K562 (cell line): ENCODE data around the gene ATG7. TPM values are rescaled to one million over a fixed set of nuclear protein-coding genes. Genes with fewer than 3 reads are reported as not detected.

Experiments
- ATAC-seq: fragments of 200-7000 bp; cut with Tn5 transposase; 3 replicates; pipeline ENCODE4 v1.9.1; 2020; ENCODE audit warnings: moderate library complexity
- BruUV-seq: library from RNA; stranded (reverse); fragments of 400-500 nt; replicated peaks from 2 replicates; lab custom pipeline; 2021; lab: Mats Ljungman, UMichigan
- CTCF ChIA-PET: fragments of 300-600 bp; formaldehyde crosslinking; extraction: SDS; loops from one replicate; lab custom pipeline; 2021; ENCODE audit warnings: low intra/inter-chr PET ratio; lab: Yijun Ruan, JAX
- POLR2A ChIA-PET: fragments of 300-600, 350-650 bp; sonication (Branson Sonifier 250); formaldehyde crosslinking; extraction: SDS; loops from one replicate; lab custom pipeline; 2021; ENCODE audit warnings: antibody characterized with exemption, inconsistent platforms; lab: Yijun Ruan, JAX
- DNase-seq, 4 experiments: peaks; one replicate each; pipeline versions ENCODE4 v3.0.0 to v3.0.0-alpha.2; 2011 to 2018; ENCODE audit warnings: low spot score in 3 of 4, mixed read lengths in 3 of 4; ENCODE audit errors: extremely low read depth in 1 of 4
- FAIRE-seq: peaks from 2 replicates; lab custom pipeline; 2011; peaks lifted over from hg19 to GRCh38; lab: Jason Lieb, UNC
- H2AFZ ChIP-seq: 2 replicates; pipeline ENCODE4 v1.6.0; 2011; ENCODE audit warnings: low read depth, low read length, control low read depth, inconsistent platforms
- H3K27ac ChIP-seq: fragments of 200-600 bp; 3 replicates; pipeline ENCODE4 v1.8.0; 2011; ENCODE audit warnings: low read depth, mild to moderate bottlenecking, control low read depth, inconsistent platforms, low read length, moderate library complexity, mixed read lengths; ENCODE audit errors: extremely low read depth
- H3K27me3 ChIP-seq, 2 experiments: fragments of 300-600 bp in 1 of 2; 2 replicates in 1 of 2; 3 replicates in 1 of 2; pipeline versions ENCODE4 v1.6.0 to v1.8.0; 2011; ENCODE audit warnings: inconsistent platforms in 2 of 2, low read length in 2 of 2, mild to moderate bottlenecking in 1 of 2, mixed read lengths in 1 of 2, moderate library complexity in 1 of 2; ENCODE audit not compliant: control insufficient read depth in 2 of 2, insufficient read depth in 2 of 2
- H3K36me3 ChIP-seq: fragments of 300-600 bp; 3 replicates; pipeline ENCODE4 v1.8.0; 2011; ENCODE audit warnings: mild to moderate bottlenecking, low read length, inconsistent platforms; ENCODE audit not compliant: control insufficient read depth, insufficient read depth
- H3K4me1 ChIP-seq, 2 experiments: fragments of 200-600 bp in 1 of 2; replicated peaks in 1 of 2; 2 replicates in 1 of 2; 3 replicates in 1 of 2; pipeline versions ENCODE4 v1.5.1 to v1.8.0; 2011; ENCODE audit warnings: inconsistent platforms in 2 of 2, low read length in 2 of 2, mild to moderate bottlenecking in 1 of 2, mixed read lengths in 1 of 2, moderate library complexity in 1 of 2; ENCODE audit not compliant: control insufficient read depth in 2 of 2, insufficient read depth in 2 of 2
- H3K4me2 ChIP-seq: 2 replicates; pipeline ENCODE4 v1.6.1; 2011; ENCODE audit warnings: low read length, control low read depth, inconsistent platforms, mixed read lengths; ENCODE audit not compliant: insufficient read depth
- H3K4me3 ChIP-seq: fragments of 200-600 bp; sonication (generic), shearing (Covaris generic); 2 replicates; pipeline ENCODE4 v1.5.1; 2016; ENCODE audit warnings: control low read depth, inconsistent platforms
- H3K79me2 ChIP-seq: fragments of 200-600 bp; 3 replicates; pipeline ENCODE4 v1.8.0; 2011; ENCODE audit warnings: low read length, inconsistent platforms; ENCODE audit not compliant: control insufficient read depth, insufficient read depth
- H3K9ac ChIP-seq, 2 experiments: 2 replicates each; pipeline versions ENCODE4 v1.6.0 to v1.6.1; 2011; ENCODE audit warnings: low read depth in 2 of 2, low read length in 2 of 2, control low read depth in 1 of 2, inconsistent platforms in 1 of 2, mild to moderate bottlenecking in 1 of 2, mixed read lengths in 1 of 2; ENCODE audit not compliant: insufficient read depth in 1 of 2
- H3K9me1 ChIP-seq: one replicate; pipeline ENCODE4 v1.6.0; 2011; ENCODE audit warnings: inconsistent platforms, mild to moderate bottlenecking, low read length, moderate library complexity; ENCODE audit not compliant: control insufficient read depth, insufficient read depth
- H3K9me3 ChIP-seq: replicated peaks from 2 replicates; pipeline ENCODE4 v1.5.1; 2011; ENCODE audit warnings: low read depth, low read length, inconsistent platforms; ENCODE audit not compliant: control insufficient read depth, insufficient read depth
- H4K20me1 ChIP-seq: replicated peaks from 2 replicates; pipeline ENCODE4 v1.6.1; 2011; ENCODE audit warnings: low read length, inconsistent platforms, mixed read lengths; ENCODE audit not compliant: control insufficient read depth, insufficient read depth
- CHD2 ChIP-seq: IDR thresholded peaks from 2 replicates; pipeline ENCODE4 v1.6.1; 2011; ENCODE audit warnings: low read depth, low read length
- COPS2 ChIP-seq: fragments of 450-650 bp; conservative IDR thresholded peaks from 2 replicates; pipeline ENCODE4 v1.6.1; 2016; ENCODE audit warnings: mild to moderate bottlenecking, moderate library complexity
- CTCFL ChIP-seq: IDR thresholded peaks from 2 replicates; pipeline ENCODE4 v1.6.1; 2011; ENCODE audit warnings: borderline replicate concordance, low read depth, mild to moderate bottlenecking, moderate library complexity, low read length; ENCODE audit not compliant: insufficient read depth, poor library complexity, severe bottlenecking
- GTF2F1 ChIP-seq: IDR thresholded peaks from 2 replicates; pipeline ENCODE4 v1.6.1; 2011; ENCODE audit warnings: low read depth, low read length, improper control_type of control experiment
- MCM7 ChIP-seq, 2 experiments: fragments of 450-650 bp; IDR thresholded peaks; 2 replicates each; pipeline ENCODE4 v1.6.1; 2016 to 2018
- RBM22 ChIP-seq: fragments of 200-400 bp; formaldehyde crosslinking; IDR thresholded peaks from 2 replicates; pipeline ENCODE4 v1.6.1; 2018; ENCODE audit warnings: low read length, low read depth; ENCODE audit not compliant: poor library complexity, severe bottlenecking
- RBM39 ChIP-seq: fragments of 200-400 bp; formaldehyde crosslinking; optimal IDR thresholded peaks from 2 replicates; pipeline ENCODE3; 2018; ENCODE audit warnings: low read depth, low read length
- ZNF644 ChIP-seq: fragments of 200-800 bp; sonication (Bioruptor generic); IDR thresholded peaks from 2 replicates; pipeline ENCODE4 v1.6.1; 2016; ENCODE audit warnings: low read depth, missing genetic modification characterization, missing compliant biosample characterization
- WGBS: fragments of 100-300 bp; shearing (Covaris generic); methylation state at CpG from one replicate; pipeline ENCODE4 v1.1.6; 2016; ENCODE audit warnings: low coverage, mixed read lengths; ENCODE audit not compliant: insufficient coverage; ENCODE audit errors: missing lambda C conversion rate; 5-methylcytosine and 5-hydroxymethylcytosine counted together
- in situ Hi-C: fragments of 300-500 bp; cut with MboI; formaldehyde crosslinking; loops from 4 replicates; pipeline ENCODE4 v1.15.0; 2018; ENCODE audit warnings: inconsistent platforms, mixed read lengths
- intact Hi-C: fragments of 100-400 bp; cut with micrococcal nuclease; formaldehyde crosslinking; loops from 2 replicates; pipeline ENCODE4 v1.14.2; 2022
- polyA plus RNA-seq, 8 experiments: library from polyadenylated mRNA; depleted of rRNA in 4 of 8; stranded (reverse) in 5 of 8; unstranded in 3 of 8; fragments of >200 nt; fragmentation: Nextera tagmentation in 2 of 8; fragmentation: Illumina TruSeq in 1 of 8; extraction: Ambion mirVana in 2 of 8; extraction: Trizol in 1 of 8; gene quantifications; 2 replicates each; pipeline versions ENCODE4 v1.2.1 to v1.2.3, GENCODE V29; 2011 to 2014; ENCODE audit warnings: inconsistent platforms in 1 of 8, missing spikeins in 1 of 8
- total RNA-seq, 7 experiments: library from RNA; depleted of rRNA in 6 of 7; stranded (reverse); fragments of >200 nt in 6 of 7; fragmentation: Illumina TruSeq in 2 of 7; extraction: Trizol in 2 of 7; gene quantifications; 2 replicates each; pipeline versions ENCODE4 v1.2.1 to v1.2.3, GENCODE V29; 2011 to 2021; ENCODE audit warnings: low replicate concordance in 1 of 7
- TF ChIP-seq, protein P1 (sequence below): fragments of 450-650 bp; IDR thresholded peaks from 2 replicates; pipeline ENCODE4 v1.6.1; 2017; ENCODE audit warnings: antibody characterized with exemption, mild to moderate bottlenecking
- TF ChIP-seq, protein P2 (sequence below): fragments of 250-450 bp; sonication (Bioruptor Pico); IDR thresholded peaks from 2 replicates; pipeline ENCODE4 v1.5.0; 2021
- TF ChIP-seq, protein P3 (sequence below): sonication (generic); formaldehyde crosslinking; IDR thresholded peaks from 2 replicates; pipeline ENCODE4 v1.8.0; 2022; ENCODE audit warnings: missing genetic modification reagents, mild to moderate bottlenecking, borderline replicate concordance

ATG7 gene
- total and polyA plus RNA-seq, 9 of the 15 experiments (the other 6 are each of a cell fraction or from before 2014, with no cell fraction given), result 18.3 to 45.3 (median 33.6) TPM

DNA sequence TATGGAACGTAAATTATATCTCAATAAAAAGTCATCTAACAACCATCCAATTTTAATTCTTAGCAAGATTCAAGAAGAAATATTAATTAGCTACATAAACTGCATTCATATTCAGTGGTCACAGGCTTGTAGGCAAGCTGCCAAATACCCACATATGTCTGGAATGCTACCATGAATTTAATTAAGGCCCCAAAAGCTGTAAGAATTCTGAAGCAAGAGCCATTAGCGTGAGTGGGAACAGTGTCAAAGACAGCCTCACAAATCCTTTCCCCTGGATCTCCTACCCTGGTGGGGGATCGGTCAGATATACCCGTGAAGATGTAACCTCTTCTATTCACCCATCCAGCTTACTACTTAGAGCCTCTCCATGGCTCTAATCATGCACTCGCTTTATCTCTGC is 40.0 kb downstream of the ATG7 start (continued):
- TF ChIP-seq, protein P1, sequence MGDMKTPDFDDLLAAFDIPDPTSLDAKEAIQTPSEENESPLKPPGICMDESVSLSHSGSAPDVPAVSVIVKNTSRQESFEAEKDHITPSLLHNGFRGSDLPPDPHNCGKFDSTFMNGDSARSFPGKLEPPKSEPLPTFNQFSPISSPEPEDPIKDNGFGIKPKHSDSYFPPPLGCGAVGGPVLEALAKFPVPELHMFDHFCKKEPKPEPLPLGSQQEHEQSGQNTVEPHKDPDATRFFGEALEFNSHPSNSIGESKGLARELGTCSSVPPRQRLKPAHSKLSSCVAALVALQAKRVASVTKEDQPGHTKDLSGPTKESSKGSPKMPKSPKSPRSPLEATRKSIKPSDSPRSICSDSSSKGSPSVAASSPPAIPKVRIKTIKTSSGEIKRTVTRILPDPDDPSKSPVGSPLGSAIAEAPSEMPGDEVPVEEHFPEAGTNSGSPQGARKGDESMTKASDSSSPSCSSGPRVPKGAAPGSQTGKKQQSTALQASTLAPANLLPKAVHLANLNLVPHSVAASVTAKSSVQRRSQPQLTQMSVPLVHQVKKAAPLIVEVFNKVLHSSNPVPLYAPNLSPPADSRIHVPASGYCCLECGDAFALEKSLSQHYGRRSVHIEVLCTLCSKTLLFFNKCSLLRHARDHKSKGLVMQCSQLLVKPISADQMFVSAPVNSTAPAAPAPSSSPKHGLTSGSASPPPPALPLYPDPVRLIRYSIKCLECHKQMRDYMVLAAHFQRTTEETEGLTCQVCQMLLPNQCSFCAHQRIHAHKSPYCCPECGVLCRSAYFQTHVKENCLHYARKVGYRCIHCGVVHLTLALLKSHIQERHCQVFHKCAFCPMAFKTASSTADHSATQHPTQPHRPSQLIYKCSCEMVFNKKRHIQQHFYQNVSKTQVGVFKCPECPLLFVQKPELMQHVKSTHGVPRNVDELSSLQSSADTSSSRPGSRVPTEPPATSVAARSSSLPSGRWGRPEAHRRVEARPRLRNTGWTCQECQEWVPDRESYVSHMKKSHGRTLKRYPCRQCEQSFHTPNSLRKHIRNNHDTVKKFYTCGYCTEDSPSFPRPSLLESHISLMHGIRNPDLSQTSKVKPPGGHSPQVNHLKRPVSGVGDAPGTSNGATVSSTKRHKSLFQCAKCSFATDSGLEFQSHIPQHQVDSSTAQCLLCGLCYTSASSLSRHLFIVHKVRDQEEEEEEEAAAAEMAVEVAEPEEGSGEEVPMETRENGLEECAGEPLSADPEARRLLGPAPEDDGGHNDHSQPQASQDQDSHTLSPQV, result no peak
- TF ChIP-seq, protein P2, sequence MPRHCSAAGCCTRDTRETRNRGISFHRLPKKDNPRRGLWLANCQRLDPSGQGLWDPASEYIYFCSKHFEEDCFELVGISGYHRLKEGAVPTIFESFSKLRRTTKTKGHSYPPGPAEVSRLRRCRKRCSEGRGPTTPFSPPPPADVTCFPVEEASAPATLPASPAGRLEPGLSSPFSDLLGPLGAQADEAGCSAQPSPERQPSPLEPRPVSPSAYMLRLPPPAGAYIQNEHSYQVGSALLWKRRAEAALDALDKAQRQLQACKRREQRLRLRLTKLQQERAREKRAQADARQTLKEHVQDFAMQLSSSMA, result no peak
- no peak for TF ChIP-seq ZNF644 (tag)
- TF ChIP-seq RBM22, result no peak
- no peak for TF ChIP-seq RBM39

- H3K4me1 ChIP-seq, result no peaks in the 10 kb centered on the region
- no peak overlapping the region for H2AFZ ChIP-seq
- H3K27ac ChIP-seq, result no peak overlapping the region
- ATAC-seq (no peak), FAIRE-seq (no peak), DNase-seq (no peak)
- BruUV-seq, result no TSS peak
- POLR2A ChIA-PET, result no interaction called here
- no peaks in the 10 kb centered on the region for H3K9me1 ChIP-seq
- H3K4me2 ChIP-seq, result no peak overlapping the region
- in situ Hi-C loops, result no loop called here
- H3K9ac ChIP-seq, result no peak overlapping the region
- CTCF ChIA-PET, result no interaction called here
- H3K36me3 ChIP-seq, result peaks cover 69% of the 10 kb centered on the region
- WGBS, result 77% methylated on average over 9 of the region's 9 CpGs
- 0 out of 2 replicates have a peak, but pooled peaks cover 4% of the 10 kb centered on the region for H3K9me3 ChIP-seq
- no peaks in the 10 kb centered on the region for H4K20me1 ChIP-seq
- no peaks in the 10 kb centered on the region for H3K27me3 ChIP-seq
- no peaks in the 10 kb centered on the region for H3K79me2 ChIP-seq
- intact Hi-C loops, result no loop called here
- H3K4me3 ChIP-seq, result no peak overlapping the region
- TF ChIP-seq MCM7 (IDR thresholded peaks at IDR 0.05) (no peak), COPS2 (no peak), GTF2F1 (no peak), CTCFL (no peak), CHD2 (no peak)
- TF ChIP-seq, protein P3, sequence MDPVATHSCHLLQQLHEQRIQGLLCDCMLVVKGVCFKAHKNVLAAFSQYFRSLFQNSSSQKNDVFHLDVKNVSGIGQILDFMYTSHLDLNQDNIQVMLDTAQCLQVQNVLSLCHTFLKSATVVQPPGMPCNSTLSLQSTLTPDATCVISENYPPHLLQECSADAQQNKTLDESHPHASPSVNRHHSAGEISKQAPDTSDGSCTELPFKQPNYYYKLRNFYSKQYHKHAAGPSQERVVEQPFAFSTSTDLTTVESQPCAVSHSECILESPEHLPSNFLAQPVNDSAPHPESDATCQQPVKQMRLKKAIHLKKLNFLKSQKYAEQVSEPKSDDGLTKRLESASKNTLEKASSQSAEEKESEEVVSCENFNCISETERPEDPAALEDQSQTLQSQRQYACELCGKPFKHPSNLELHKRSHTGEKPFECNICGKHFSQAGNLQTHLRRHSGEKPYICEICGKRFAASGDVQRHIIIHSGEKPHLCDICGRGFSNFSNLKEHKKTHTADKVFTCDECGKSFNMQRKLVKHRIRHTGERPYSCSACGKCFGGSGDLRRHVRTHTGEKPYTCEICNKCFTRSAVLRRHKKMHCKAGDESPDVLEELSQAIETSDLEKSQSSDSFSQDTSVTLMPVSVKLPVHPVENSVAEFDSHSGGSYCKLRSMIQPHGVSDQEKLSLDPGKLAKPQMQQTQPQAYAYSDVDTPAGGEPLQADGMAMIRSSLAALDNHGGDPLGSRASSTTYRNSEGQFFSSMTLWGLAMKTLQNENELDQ (CRISPR knock-in tag), result no peak
Observed at GRCh38 chr3:11317300-11317699, 45.1 kb downstream of the ATG7 start.
